Measurements from ENCODE around the gene AATK.
"Not testable (repeated sequence)": the region's sequence is repeated elsewhere in the genome, so short reads cannot be mapped to it uniquely, and the experiment has no call there.

Gene AATK

GRCh38 chr17:81147701-81148100 lies 18.3 kb downstream of the AATK start:
- Histone ChIP-seq H3K4me1 (ENCODE audit: control insufficient read depth, low read depth, low read length) (no peaks in the 10 kb centered on the region), H3K27me3 (ENCODE audit: control insufficient read depth, insufficient read depth, low read length) (no peaks in the 10 kb centered on the region), H3K9me3 (ENCODE audit: control insufficient read depth, low read depth, low read length) (no peaks in the 10 kb centered on the region), H3K27ac (ENCODE audit: low read length) (no peak overlapping the region), H3K9ac (ENCODE audit: low read length) (no peak overlapping the region), H3K36me3 (ENCODE audit: control insufficient read depth, low read depth, low read length) (no peaks in the 10 kb centered on the region), H3K4me3 (ENCODE audit: low read length) (no peak overlapping the region)

- not testable (repeated sequence) for H3K36me3 ChIP-seq (ENCODE audit: control insufficient read depth, low read depth, low read length); H3K4me3 ChIP-seq (ENCODE audit: low read length); H3K27me3 ChIP-seq (ENCODE audit: control insufficient read depth, insufficient read depth, low read length); H3K27ac ChIP-seq (ENCODE audit: low read length); H3K4me1 ChIP-seq (ENCODE audit: control insufficient read depth, low read depth, low read length); H3K9ac ChIP-seq (ENCODE audit: low read length); H3K9me3 ChIP-seq (ENCODE audit: control insufficient read depth, low read depth, low read length)
Observed at GRCh38 chr17:81146208-81146607, 19.8 kb downstream of the AATK start.

- Histone ChIP-seq H3K4me1 (ENCODE audit: control insufficient read depth, low read depth, low read length) (no peaks in the 10 kb centered on the region), H3K9ac (ENCODE audit: low read length) (no peak overlapping the region), H3K9me3 (ENCODE audit: control insufficient read depth, low read depth, low read length) (no peaks in the 10 kb centered on the region), H3K27ac (ENCODE audit: low read length) (no peak overlapping the region), H3K4me3 (ENCODE audit: low read length) (no peak overlapping the region), H3K36me3 (ENCODE audit: control insufficient read depth, low read depth, low read length) (no peaks in the 10 kb centered on the region), H3K27me3 (ENCODE audit: control insufficient read depth, insufficient read depth, low read length) (no peaks in the 10 kb centered on the region)
Observed at GRCh38 chr17:81144423-81144781, 21.6 kb downstream of the AATK start.

- Histone ChIP-seq H3K27me3 (ENCODE audit: control insufficient read depth, insufficient read depth, low read length) (no peaks in the 10 kb centered on the region), H3K9me3 (ENCODE audit: control insufficient read depth, low read depth, low read length) (no peaks in the 10 kb centered on the region), H3K9ac (ENCODE audit: low read length) (no peak overlapping the region), H3K4me3 (ENCODE audit: low read length) (no peak overlapping the region), H3K27ac (ENCODE audit: low read length) (no peak overlapping the region), H3K4me1 (ENCODE audit: control insufficient read depth, low read depth, low read length) (no peaks in the 10 kb centered on the region), H3K36me3 (ENCODE audit: control insufficient read depth, low read depth, low read length) (no peaks in the 10 kb centered on the region)
Observed at GRCh38 chr17:81143717-81144422, 22.2 kb downstream of the AATK start.

- no peak overlapping the region for H3K9ac ChIP-seq (ENCODE audit: low read length)
- no peak overlapping the region for H3K4me3 ChIP-seq (ENCODE audit: low read length)
- H3K27ac ChIP-seq (ENCODE audit: low read length): no peak overlapping the region
Observed at GRCh38 chr17:81143200-81143527, 22.9 kb downstream of the AATK start.

GRCh38 chr17:81142301-81143199 lies 23.5 kb downstream of the AATK start:
- Histone ChIP-seq H3K27ac (ENCODE audit: low read length) (no peak overlapping the region), H3K4me3 (ENCODE audit: low read length) (no peak overlapping the region)

More at GRCh38 chr17:81143200-81143527, 22.9 kb downstream of the AATK start:
- no peaks in the 10 kb centered on the region for H3K9me3 ChIP-seq (ENCODE audit: control insufficient read depth, low read depth, low read length)
- H3K27me3 ChIP-seq (ENCODE audit: control insufficient read depth, insufficient read depth, low read length): no peaks in the 10 kb centered on the region
- H3K36me3 ChIP-seq (ENCODE audit: control insufficient read depth, low read depth, low read length): no peaks in the 10 kb centered on the region
- no peaks in the 10 kb centered on the region for H3K4me1 ChIP-seq (ENCODE audit: control insufficient read depth, low read depth, low read length)

GRCh38 chr17:81140695-81141094 lies 25.3 kb downstream of the AATK start:
- no peak overlapping the region for H3K9ac ChIP-seq (ENCODE audit: low read length)
- H3K27ac ChIP-seq (ENCODE audit: low read length): no peak overlapping the region
- no peak overlapping the region for H3K4me3 ChIP-seq (ENCODE audit: low read length)
- no peaks in the 10 kb centered on the region for H3K9me3 ChIP-seq (ENCODE audit: control insufficient read depth, low read depth, low read length)
- H3K27me3 ChIP-seq (ENCODE audit: control insufficient read depth, insufficient read depth, low read length): no peaks in the 10 kb centered on the region
- no peaks in the 10 kb centered on the region for H3K36me3 ChIP-seq (ENCODE audit: control insufficient read depth, low read depth, low read length)
- H3K4me1 ChIP-seq (ENCODE audit: control insufficient read depth, low read depth, low read length): no peaks in the 10 kb centered on the region

More at GRCh38 chr17:81142301-81143199, 23.5 kb downstream of the AATK start:
- no peaks in the 10 kb centered on the region for H3K4me1 ChIP-seq (ENCODE audit: control insufficient read depth, low read depth, low read length)
- no peaks in the 10 kb centered on the region for H3K27me3 ChIP-seq (ENCODE audit: control insufficient read depth, insufficient read depth, low read length)
- H3K36me3 ChIP-seq (ENCODE audit: control insufficient read depth, low read depth, low read length): no peaks in the 10 kb centered on the region
- no peak overlapping the region for H3K9ac ChIP-seq (ENCODE audit: low read length)
- H3K9me3 ChIP-seq (ENCODE audit: control insufficient read depth, low read depth, low read length): no peaks in the 10 kb centered on the region

- Histone ChIP-seq H3K9ac (ENCODE audit: low read length) (no peak overlapping the region), H3K27ac (ENCODE audit: low read length) (no peak overlapping the region), H3K27me3 (ENCODE audit: control insufficient read depth, insufficient read depth, low read length) (no peaks in the 10 kb centered on the region), H3K36me3 (ENCODE audit: control insufficient read depth, low read depth, low read length) (no peaks in the 10 kb centered on the region), H3K4me1 (ENCODE audit: control insufficient read depth, low read depth, low read length) (no peaks in the 10 kb centered on the region), H3K4me3 (ENCODE audit: low read length) (no peak overlapping the region), H3K9me3 (ENCODE audit: control insufficient read depth, low read depth, low read length) (no peaks in the 10 kb centered on the region)
Observed at GRCh38 chr17:81140018-81140417, 26.0 kb downstream of the AATK start.

- H3K27ac ChIP-seq (ENCODE audit: low read length): no peak overlapping the region
- H3K4me1 ChIP-seq (ENCODE audit: control insufficient read depth, low read depth, low read length): no peaks in the 10 kb centered on the region
- H3K9me3 ChIP-seq (ENCODE audit: control insufficient read depth, low read depth, low read length): no peaks in the 10 kb centered on the region
- H3K27me3 ChIP-seq (ENCODE audit: control insufficient read depth, insufficient read depth, low read length): no peaks in the 10 kb centered on the region
- H3K4me3 ChIP-seq (ENCODE audit: low read length): no peak overlapping the region
- H3K9ac ChIP-seq (ENCODE audit: low read length): no peak overlapping the region
- H3K36me3 ChIP-seq (ENCODE audit: control insufficient read depth, low read depth, low read length): no peaks in the 10 kb centered on the region
Observed at GRCh38 chr17:81139428-81139827, 26.6 kb downstream of the AATK start.

- H3K27me3 ChIP-seq (ENCODE audit: control insufficient read depth, insufficient read depth, low read length): no peaks in the 10 kb centered on the region
- no peak overlapping the region for H3K4me3 ChIP-seq (ENCODE audit: low read length)
- H3K27ac ChIP-seq (ENCODE audit: low read length): no peak overlapping the region
- no peaks in the 10 kb centered on the region for H3K4me1 ChIP-seq (ENCODE audit: control insufficient read depth, low read depth, low read length)
- no peaks in the 10 kb centered on the region for H3K36me3 ChIP-seq (ENCODE audit: control insufficient read depth, low read depth, low read length)
- no peak overlapping the region for H3K9ac ChIP-seq (ENCODE audit: low read length)
- no peaks in the 10 kb centered on the region for H3K9me3 ChIP-seq (ENCODE audit: control insufficient read depth, low read depth, low read length)
Observed at GRCh38 chr17:81138500-81138899, 27.5 kb downstream of the AATK start.

- no peak overlapping the region for H3K27ac ChIP-seq (ENCODE audit: low read length)
- H3K4me1 ChIP-seq (ENCODE audit: control insufficient read depth, low read depth, low read length): no peaks in the 10 kb centered on the region
- H3K9me3 ChIP-seq (ENCODE audit: control insufficient read depth, low read depth, low read length): no peaks in the 10 kb centered on the region
- no peak overlapping the region for H3K9ac ChIP-seq (ENCODE audit: low read length)
- H3K27me3 ChIP-seq (ENCODE audit: control insufficient read depth, insufficient read depth, low read length): no peaks in the 10 kb centered on the region
- H3K4me3 ChIP-seq (ENCODE audit: low read length): no peak overlapping the region
- H3K36me3 ChIP-seq (ENCODE audit: control insufficient read depth, low read depth, low read length): no peaks in the 10 kb centered on the region
Observed at GRCh38 chr17:81138083-81138482, 27.9 kb downstream of the AATK start.

GRCh38 chr17:81137248-81137647 lies 28.8 kb downstream of the AATK start:
- Histone ChIP-seq H3K4me3 (ENCODE audit: low read length) (no peak overlapping the region), H3K9ac (ENCODE audit: low read length) (no peak overlapping the region), H3K27me3 (ENCODE audit: control insufficient read depth, insufficient read depth, low read length) (no peaks in the 10 kb centered on the region), H3K9me3 (ENCODE audit: control insufficient read depth, low read depth, low read length) (no peaks in the 10 kb centered on the region), H3K36me3 (ENCODE audit: control insufficient read depth, low read depth, low read length) (no peaks in the 10 kb centered on the region), H3K27ac (ENCODE audit: low read length) (no peak overlapping the region), H3K4me1 (ENCODE audit: control insufficient read depth, low read depth, low read length) (no peaks in the 10 kb centered on the region)
